HAP-1 (cell line): ENCODE measurements around the gene NUP210.
A peak's percentile ranks its signal among the peaks of the same experiment; 100 is the strongest.

Source experiments
- DNase-seq, 2 experiments: peaks; one replicate each; pipeline ENCODE4 v3.0.0-alpha.2; 2016 to 2020; ENCODE audit warnings: low spot score in 2 of 2
- H3K27me3 ChIP-seq: fragments of 250-450 bp; sonication (Bioruptor Pico); 2 replicates; pipeline ENCODE4 v1.5.1; 2020; ENCODE audit warnings: low read depth, mild to moderate bottlenecking, moderate library complexity
- H3K36me3 ChIP-seq: fragments of 250-450 bp; sonication (Bioruptor Pico); replicated peaks from 2 replicates; pipeline ENCODE4 v1.5.1; 2020; ENCODE audit warnings: mild to moderate bottlenecking
- H3K4me1 ChIP-seq: fragments of 250-450 bp; sonication (Bioruptor Pico); 2 replicates; pipeline ENCODE4 v1.5.1; 2020; ENCODE audit warnings: mild to moderate bottlenecking
- H3K4me3 ChIP-seq: fragments of 250-450 bp; sonication (Bioruptor Pico); 2 replicates; pipeline ENCODE4 v1.5.1; 2020; ENCODE audit warnings: mild to moderate bottlenecking, moderate library complexity
- H3K9me3 ChIP-seq: fragments of 250-450 bp; sonication (Bioruptor Pico); 2 replicates; pipeline ENCODE4 v1.5.1; 2020; ENCODE audit warnings: mild to moderate bottlenecking, moderate library complexity
- in situ Hi-C: fragments of 300-500 bp; cut with MboI; formaldehyde crosslinking; loops from 3 replicates; pipeline ENCODE4 v1.14.3; 2020; ENCODE audit warnings: low sequenced_read_pairs, inconsistent platforms, mixed read lengths

Gene NUP210

DNA sequence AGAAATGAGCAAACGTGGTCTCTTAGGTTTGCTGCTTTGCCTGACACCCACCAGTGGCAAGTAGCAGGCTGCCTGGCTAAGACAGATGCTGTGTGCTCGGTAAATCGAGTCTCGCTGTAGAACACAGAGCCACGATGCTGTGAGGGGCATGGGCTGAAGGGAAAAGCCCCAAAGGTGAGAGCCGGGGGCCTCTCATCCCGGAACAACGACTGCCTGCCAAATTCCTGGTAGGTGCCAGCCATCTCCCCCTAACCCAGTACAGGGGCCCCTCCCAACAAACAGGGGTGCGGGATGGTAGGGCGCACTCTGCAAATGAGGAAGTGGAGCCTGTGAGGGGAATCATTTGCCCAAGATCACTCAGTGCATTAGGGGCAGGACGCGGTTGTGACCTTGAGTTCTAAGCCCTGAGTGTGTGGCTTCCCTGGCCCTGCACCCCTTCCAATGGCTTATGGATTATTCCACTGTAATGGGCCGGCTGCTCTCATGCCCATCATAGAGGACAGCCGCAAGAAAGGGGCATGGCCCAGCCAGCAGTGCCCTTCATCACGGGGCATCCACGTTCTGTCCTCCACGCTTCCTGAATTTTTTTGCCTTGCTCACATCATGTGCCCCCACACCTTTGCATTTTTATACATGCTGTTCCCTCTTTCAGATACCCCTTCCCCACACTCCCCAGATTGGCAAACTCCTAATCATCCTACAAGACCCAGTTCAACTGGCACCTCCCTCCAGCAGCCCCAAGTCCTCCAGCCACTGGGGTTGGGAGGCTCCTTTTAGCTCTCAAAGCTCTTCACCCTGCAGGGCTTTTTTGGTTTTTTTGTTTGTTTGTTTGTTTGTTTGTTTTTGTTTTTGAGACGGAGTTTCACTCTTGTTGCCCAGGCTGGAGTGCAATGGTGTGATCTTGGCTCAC, 125.4 kb downstream of the NUP210 start:
- no peaks in the 10 kb centered on the region for H3K36me3 ChIP-seq
- H3K9me3 ChIP-seq: no peaks in the 10 kb centered on the region
- peaks cover 13% of the 10 kb centered on the region; the same call in 1 of the 2 replicates for H3K27me3 ChIP-seq
- H3K4me1 ChIP-seq: no peaks in the 10 kb centered on the region
- DNase-seq: no peak
- in situ Hi-C loops: no loop called here
- no peak overlapping the region for H3K4me3 ChIP-seq

DNA sequence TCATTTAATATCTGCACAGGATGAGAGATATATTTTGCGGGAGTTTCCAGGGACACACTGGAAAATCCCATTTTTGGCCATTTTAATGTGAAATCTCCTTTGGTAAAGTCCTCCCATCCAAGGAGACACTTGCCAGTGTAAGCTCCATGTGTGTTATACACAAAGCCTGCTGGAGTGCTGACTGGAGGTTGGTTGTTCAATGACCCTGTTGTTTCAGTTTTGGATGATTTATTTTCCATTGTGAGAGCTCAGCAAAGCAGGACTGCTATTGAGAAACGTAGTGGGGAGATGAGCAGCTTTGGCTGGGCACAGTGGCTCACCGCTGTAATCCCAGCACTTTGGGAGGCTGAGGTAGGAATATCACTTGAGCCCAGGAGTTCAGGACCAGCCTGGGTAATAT, 127.7 kb downstream of the NUP210 start:
- H3K4me1 ChIP-seq: no peaks in the 10 kb centered on the region
- H3K27me3 ChIP-seq: peaks cover 11% of the 10 kb centered on the region; the same call in 1 of the 2 replicates
- no peaks in the 10 kb centered on the region for H3K36me3 ChIP-seq
- no peak for DNase-seq
- in situ Hi-C loops: no loop called here
- H3K4me3 ChIP-seq: no peak overlapping the region
- H3K9me3 ChIP-seq: 0 out of 2 replicates have a peak, but pooled peaks cover under 1% of the 10 kb centered on the region

DNA sequence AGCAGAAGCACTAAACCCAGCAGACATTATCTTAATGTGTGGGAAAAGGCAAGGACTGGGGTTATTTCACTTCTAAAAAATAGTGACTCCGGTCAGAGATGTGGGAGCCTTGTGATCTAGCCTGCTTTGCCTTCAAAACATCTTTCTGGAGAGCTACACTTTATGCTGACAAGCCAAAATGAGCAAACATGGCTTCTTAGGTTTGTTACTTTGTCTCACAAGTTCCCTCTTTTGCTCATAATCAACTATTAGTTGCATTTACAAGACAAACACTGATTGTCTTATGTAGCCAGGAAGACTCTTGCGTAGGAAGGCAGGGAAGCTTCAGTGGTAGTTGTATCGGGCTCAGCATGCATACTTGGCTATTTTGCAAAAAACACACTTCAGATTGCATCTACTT, 129.2 kb downstream of the NUP210 start:
- in situ Hi-C loops: no loop called here
- H3K27me3 ChIP-seq: 0 out of 2 replicates have a peak, but pooled peaks cover 4% of the 10 kb centered on the region
- H3K36me3 ChIP-seq: no peaks in the 10 kb centered on the region
- no peaks in the 10 kb centered on the region for H3K4me1 ChIP-seq
- H3K4me3 ChIP-seq: no peak overlapping the region
- peaks cover 9% of the 10 kb centered on the region for H3K9me3 ChIP-seq
- no peak for DNase-seq

DNA sequence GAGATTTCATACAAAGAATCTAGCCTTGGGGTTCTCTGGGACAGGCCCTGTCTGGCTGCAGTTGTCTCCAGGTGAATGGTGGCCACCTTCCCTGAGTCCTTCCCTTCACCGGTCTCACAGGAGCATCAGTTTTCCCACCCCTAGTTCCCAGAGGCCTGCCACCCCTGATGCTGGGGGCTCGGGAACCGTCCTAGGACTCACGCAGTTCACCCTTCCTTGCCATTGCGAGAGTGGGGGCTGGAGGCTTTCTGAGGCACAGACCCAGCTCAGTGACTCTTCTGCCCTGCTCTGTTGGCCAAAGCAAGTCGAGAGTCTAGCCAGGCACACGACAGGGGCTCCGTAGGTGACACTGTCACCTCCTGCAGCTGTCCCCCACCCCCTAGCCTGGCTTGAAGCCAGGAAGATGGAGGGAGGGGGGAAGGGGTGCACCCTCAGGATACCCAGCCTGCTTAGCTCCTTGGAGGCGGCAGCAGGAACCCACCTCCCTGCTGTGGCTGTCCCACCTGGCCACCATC, 130.3 kb downstream of the NUP210 start:
- in situ Hi-C loops: no loop called here
- Histone ChIP-seq H3K27me3 (0 out of 2 replicates have a peak, but pooled peaks cover 4% of the 10 kb centered on the region), H3K9me3 (peaks cover 9% of the 10 kb centered on the region), H3K4me3 (no peak overlapping the region), H3K36me3 (no peaks in the 10 kb centered on the region), H3K4me1 (no peaks in the 10 kb centered on the region)
- no peak for DNase-seq

DNA sequence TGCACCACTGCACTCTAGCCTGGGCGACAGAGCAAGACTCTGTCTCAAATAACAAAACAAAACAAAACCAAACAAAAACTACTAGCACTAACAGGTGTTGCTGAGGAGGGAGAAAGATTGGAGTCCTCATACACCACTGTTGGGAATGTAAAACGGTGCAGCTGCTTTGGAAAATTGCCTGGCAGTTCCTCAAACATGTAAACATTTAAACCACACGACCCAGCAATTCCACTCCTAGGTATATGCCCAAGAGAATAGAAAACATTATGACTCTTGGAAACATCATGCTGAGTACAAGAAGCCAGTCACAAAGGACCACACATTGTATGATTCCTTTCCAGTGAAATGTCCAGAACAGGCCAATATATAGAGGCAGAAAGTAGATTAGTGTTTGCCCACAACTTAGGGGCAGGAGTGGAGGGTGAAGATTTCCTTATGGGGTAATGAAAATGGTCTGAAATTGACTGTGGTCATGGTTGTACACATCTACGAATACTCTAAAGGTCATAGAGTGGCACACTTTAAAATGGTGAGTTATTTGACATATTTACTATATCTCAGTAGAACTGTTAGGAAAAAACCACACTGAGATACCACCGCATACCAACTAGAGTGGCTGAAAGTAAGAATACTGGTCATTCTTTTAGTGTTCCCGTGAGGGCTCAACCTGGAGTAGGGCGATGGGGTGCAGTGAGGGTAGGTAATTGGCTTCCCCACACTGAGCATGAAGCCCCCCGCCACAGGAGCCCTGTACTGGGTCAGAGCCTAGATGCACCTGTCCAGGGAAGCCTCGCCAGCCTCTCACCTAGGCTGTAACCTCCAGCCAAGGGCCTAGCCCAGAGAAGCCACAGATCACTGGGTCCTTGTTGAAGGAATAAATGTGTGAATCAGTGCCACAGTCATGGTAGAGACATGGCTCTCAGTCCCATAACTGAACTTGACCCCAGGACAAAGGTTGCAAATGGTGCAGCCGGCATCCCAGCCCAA, 131.1 kb downstream of the NUP210 start:
- H3K4me3 ChIP-seq: no peak overlapping the region
- H3K4me1 ChIP-seq: no peaks in the 10 kb centered on the region
- no peaks in the 10 kb centered on the region for H3K27me3 ChIP-seq
- no peaks in the 10 kb centered on the region for H3K36me3 ChIP-seq
- in situ Hi-C loops: no loop called here
- H3K9me3 ChIP-seq: peaks cover 9% of the 10 kb centered on the region
- no peak for DNase-seq

DNA sequence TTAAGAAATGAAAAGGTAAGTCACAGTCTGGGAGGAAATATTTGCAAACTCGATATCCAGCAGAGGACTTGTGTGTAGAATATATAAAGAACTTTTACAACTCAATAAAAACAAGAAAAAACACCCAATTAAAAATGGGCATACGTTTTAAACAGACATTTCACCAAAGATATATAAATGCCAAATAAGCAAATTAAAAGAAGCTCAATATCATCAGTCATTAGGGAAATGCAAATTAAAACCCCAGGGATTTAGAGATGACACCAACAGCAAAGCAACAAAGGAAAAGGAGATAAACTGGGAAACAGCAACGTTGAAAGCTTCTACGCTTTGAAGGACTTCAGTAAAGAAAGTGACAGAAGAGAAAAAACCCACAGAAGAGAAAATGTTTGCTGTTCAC, 132.3 kb downstream of the NUP210 start:
- no peak overlapping the region for H3K4me3 ChIP-seq

DNA sequence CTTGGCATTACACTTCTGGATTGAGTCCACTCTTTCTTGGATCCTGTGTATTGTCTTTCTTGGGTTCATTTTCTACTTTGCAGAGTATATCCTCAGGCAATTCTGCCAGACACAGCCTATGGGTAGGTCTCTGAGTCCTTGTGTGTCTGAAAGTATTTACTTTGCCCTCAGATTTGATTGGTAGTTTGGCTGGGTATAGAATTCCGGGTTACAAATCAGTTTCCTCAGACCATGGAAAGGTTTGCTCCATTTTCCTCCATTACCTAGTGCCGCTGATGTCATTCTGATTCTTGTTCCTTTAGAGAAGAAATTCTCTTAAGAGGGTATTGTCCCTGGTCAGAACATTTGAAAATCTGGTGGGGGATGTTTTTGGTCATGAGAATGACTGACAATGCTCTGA, 133.2 kb downstream of the NUP210 start:
- no peak for DNase-seq
- no peaks in the 10 kb centered on the region for H3K27me3 ChIP-seq
- H3K36me3 ChIP-seq: no peaks in the 10 kb centered on the region
- in situ Hi-C loops: no loop called here
- no peaks in the 10 kb centered on the region; the same call in 1 of the 2 replicates for H3K4me1 ChIP-seq
- H3K4me3 ChIP-seq: no peak overlapping the region
- H3K9me3 ChIP-seq: peaks cover 9% of the 10 kb centered on the region

More for the DNA sequence above, 132.3 kb downstream of the NUP210 start:
- H3K27me3 ChIP-seq: no peaks in the 10 kb centered on the region
- peaks cover 9% of the 10 kb centered on the region for H3K9me3 ChIP-seq
- in situ Hi-C loops: no loop called here
- no peaks in the 10 kb centered on the region for H3K36me3 ChIP-seq
- no peaks in the 10 kb centered on the region for H3K4me1 ChIP-seq
- DNase-seq: no peak

DNA sequence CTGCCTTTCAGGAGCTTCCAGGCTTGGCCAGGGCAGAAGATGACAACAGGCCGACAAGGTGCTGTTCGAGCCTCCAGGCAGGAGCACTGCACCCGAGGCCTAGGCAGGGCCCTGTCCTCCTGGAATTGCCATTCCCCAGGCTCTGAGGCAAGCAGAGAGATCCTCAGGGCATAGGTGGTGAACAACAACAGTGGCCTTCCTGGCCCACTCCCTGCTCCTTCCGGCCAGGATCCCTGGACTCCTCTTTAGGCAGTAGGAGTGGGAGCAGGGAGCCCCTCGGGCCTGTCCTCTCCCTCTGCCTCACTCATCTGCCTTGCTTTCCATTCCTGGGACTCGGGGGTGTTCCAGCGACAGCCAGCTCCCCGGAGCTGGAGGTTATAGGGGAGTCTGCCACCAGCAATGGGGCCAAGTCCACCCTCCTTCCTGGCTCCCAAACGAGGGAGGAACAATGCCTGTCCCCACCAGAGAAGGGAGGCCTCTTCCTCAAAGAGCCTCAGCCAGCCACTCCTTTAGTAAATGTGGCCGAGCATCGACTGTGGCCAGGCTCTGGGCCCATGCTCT, 135.0 kb downstream of the NUP210 start:
- Histone ChIP-seq H3K9me3 (peaks cover 9% of the 10 kb centered on the region), H3K27me3 (no peaks in the 10 kb centered on the region), H3K4me3 (no peak overlapping the region), H3K4me1 (peaks cover 3% of the 10 kb centered on the region; the same call in 1 of the 2 replicates), H3K36me3 (no peaks in the 10 kb centered on the region)
- no peak for DNase-seq
- in situ Hi-C loops: no loop called here

DNA sequence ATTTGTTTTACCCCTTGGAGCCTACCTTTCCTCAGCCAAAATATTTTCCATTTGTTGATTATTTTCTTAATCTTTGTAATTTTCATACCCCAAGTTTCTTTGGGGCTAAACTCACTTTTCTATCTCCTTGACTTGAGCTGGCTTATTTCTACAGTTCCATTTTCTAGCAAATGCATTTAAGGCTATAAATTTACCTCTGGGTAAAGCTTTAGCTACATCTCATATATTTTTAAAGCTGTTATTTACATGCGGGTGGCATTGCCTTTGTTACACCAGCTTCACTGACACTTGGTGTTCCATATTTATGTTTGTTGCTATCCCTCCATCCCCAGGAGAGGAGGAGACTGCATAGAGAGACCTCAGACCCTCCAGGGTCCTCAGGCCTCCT, 136.3 kb downstream of the NUP210 start:
- no peak for DNase-seq
- Histone ChIP-seq H3K4me3 (peak overlapping the region; percentile 29), H3K4me1 (peaks cover 3% of the 10 kb centered on the region; the same call in 1 of the 2 replicates), H3K27me3 (no peaks in the 10 kb centered on the region), H3K9me3 (peaks cover 9% of the 10 kb centered on the region), H3K36me3 (no peaks in the 10 kb centered on the region)
- in situ Hi-C loops: no loop called here

DNA sequence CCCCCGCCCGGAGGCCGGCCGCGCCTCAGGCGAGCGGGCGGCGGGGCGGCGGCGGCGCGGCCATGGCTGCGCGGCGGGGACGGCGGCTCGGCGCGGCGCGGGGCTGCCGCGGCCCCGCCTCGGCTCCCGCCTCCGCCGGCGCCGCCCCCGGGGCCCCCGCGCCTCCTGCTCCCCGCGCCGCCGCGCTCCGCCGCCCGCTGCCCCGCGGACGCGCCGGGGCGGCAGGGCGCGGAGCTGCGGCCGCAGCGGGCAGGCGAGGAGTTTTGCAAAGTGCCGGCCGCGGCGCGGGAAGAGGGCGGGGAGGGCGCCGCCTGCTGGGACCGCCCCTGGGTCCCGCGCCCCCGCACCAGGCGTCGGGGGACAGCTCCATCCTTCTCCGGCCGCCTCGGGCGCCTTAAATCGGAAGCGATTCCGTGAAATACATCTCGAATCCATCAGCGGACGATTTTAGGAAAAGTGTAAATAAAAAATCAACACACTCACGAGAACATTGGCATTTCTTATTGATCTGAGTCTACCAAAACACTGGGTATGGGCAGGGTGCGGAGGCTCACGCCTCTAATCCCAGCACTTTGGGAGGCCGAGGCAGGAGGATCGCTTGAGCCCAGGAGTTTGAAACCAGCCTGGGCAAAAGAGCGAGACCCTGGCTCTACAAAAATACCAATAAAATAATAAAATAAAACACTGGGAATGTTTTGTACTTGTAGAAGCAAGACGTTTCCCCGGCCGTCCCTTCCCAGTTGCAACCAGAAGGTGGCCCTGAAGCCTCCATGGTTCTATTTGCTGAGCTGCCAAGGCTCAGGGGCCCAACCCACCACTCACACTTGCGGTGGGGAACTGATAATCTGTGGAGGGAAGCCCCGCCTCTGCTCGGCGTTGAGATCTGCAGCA, 136.9 kb downstream of the NUP210 start:
- Histone ChIP-seq H3K4me1 (peaks cover 3% of the 10 kb centered on the region; the same call in 1 of the 2 replicates), H3K4me3 (peak overlapping the region; percentile 47), H3K9me3 (peaks cover 9% of the 10 kb centered on the region), H3K36me3 (no peaks in the 10 kb centered on the region), H3K27me3 (no peaks in the 10 kb centered on the region)
- DNase-seq: peak; percentile 47 to 72
- in situ Hi-C loops: no loop called here

DNA sequence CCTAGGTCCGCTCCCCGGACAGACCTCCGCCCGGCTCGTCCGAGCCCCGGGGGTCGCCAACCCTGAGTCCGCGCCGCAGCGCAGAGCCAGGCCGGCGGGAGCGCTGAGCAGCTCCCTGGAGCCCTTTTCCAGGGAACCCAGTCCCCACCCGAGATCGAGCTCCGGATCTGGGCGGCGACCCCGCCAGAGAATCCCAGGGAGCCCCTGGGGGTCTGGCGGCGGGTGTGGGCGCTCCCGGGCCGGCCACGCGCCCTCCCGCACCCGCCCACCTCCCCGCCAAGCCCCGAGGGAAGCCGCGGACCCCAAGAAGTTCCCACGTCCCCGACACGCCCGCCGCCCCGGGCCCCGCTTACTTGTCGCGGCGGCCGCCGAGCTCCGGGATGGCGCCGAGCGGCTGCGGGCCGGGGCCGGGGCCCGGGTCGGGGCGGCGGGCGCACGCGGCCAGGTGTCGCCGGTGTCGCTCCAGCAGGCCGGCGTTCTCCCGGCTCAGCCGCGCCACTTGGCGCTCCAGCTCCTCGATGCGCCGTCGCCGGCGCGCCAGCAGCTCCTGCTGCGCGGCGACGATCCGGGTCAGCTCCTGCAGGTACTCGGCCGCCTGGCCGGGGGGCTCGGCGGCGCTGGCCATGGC, 137.7 kb downstream of the NUP210 start:
- in situ Hi-C loops: no loop called here
- Histone ChIP-seq H3K27me3 (no peaks in the 10 kb centered on the region), H3K36me3 (no peaks in the 10 kb centered on the region), H3K4me3 (peak overlapping the region; percentile 47), H3K4me1 (peaks cover 3% of the 10 kb centered on the region; the same call in 1 of the 2 replicates), H3K9me3 (peaks cover 9% of the 10 kb centered on the region)
- peak in 1 of 2 experiments; percentile 27 for DNase-seq
